HG02981 (cell line): ENCODE data around the gene TMEM183A.
"Not testable (repeated sequence)": the region's sequence is repeated elsewhere in the genome, so short reads cannot be mapped to it uniquely, and the experiment has no call there.

Experiments used
- ATAC-seq: cut with Tn5 transposase; IDR thresholded peaks from one replicate; pipeline ENCODE4 v1.9.1; 2021; ENCODE audit warnings: mild to moderate bottlenecking, moderate library complexity; ENCODE audit not compliant: unreplicated experiment

Gene TMEM183A

GRCh38 chr1:203006948-203007871 lies at the start of gene TMEM183A:
Gene TMEM183A (plus strand): TSS chr1:203007374. CDS start chr1:203007466, 92 bp downstream.
- peak; percentile 96 for ATAC-seq

- ATAC-seq = peak; percentile 98
Observed at GRCh38 chr1:202957733-202958543, 49.2 kb upstream of the TMEM183A start, which contains the start of gene ADIPOR1. Gene ADIPOR1 (minus strand): TSS chr1:202958312. CDS start chr1:202951070, 7,242 bp downstream.

- ATAC-seq = no peak
Observed at GRCh38 chr1:202958544-202959275, 48.5 kb upstream of the TMEM183A start.

GRCh38 chr1:202959276-202959620 lies 47.9 kb upstream of the TMEM183A start:
- ATAC-seq = no peak

- ATAC-seq = no peak
Observed at GRCh38 chr1:202961220-202961880, 45.8 kb upstream of the TMEM183A start.

- ATAC-seq = no peak
Observed at GRCh38 chr1:202964791-202965410, 42.3 kb upstream of the TMEM183A start.

GRCh38 chr1:202965422-202965821 lies 41.8 kb upstream of the TMEM183A start:
- ATAC-seq = no peak

GRCh38 chr1:202966006-202966898 lies 40.9 kb upstream of the TMEM183A start:
- ATAC-seq = no peak

- no peak for ATAC-seq
Observed at GRCh38 chr1:202967684-202968281, 39.4 kb upstream of the TMEM183A start.

- ATAC-seq = no peak
Observed at GRCh38 chr1:202968351-202968750, 38.8 kb upstream of the TMEM183A start.

- peak; percentile 73 for ATAC-seq
Observed at GRCh38 chr1:202968895-202969295, 38.3 kb upstream of the TMEM183A start.

GRCh38 chr1:202972046-202972445 lies 35.1 kb upstream of the TMEM183A start:
- ATAC-seq = no peak

- ATAC-seq = no peak
Observed at GRCh38 chr1:202974856-202975255, 32.3 kb upstream of the TMEM183A start.

GRCh38 chr1:202976633-202977032 lies 30.5 kb upstream of the TMEM183A start:
- ATAC-seq = no peak

GRCh38 chr1:202979459-202979858 lies 27.7 kb upstream of the TMEM183A start:
- no peak for ATAC-seq

- ATAC-seq = no peak
Observed at GRCh38 chr1:202981939-202982338, 25.2 kb upstream of the TMEM183A start.

GRCh38 chr1:202982715-202983430 lies 24.3 kb upstream of the TMEM183A start:
- no peak for ATAC-seq

GRCh38 chr1:202986120-202986519 lies 21.1 kb upstream of the TMEM183A start:
- not testable (repeated sequence) for ATAC-seq
